ENCODE results near the gene GPR17. TPM values are rescaled to one million over a fixed set of nuclear protein-coding genes. Genes with fewer than 3 reads are reported as not detected.

GPR17 gene
- total RNA-seq, 1 donor from 2014 or later: not detected

DNA sequence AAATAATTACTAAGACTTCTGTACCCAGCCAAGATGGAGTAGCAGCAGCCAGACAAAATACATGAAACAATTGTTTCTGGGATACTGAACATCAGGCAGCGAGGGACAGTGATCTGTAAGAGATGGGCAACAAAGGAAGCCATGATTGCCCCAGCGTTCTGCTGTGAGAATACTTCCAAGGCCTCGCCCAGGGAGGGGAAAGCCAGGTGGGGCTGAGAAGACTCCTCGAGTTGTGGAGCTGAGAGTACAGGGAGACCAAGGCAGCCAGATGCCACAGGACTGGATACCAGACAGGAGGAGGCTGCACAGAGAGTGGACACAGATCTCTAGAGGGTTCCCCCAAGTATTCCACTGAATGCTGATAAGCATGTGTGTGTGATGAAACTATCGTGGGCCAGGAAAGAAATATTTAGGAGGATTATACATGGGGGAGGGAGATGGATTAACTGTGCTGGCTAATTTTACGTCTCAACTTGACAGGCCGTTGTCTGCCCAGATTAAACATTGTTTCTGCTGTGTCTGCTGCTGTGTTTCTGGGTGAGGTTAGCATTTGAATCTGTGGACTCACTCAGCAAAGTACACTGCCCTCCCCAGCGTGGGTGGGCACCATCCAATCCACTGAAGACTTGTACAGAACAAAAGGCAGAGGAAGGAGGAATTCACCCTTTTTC, 39.6 kb downstream of the GPR17 start:
- no peak for DNase-seq (ENCODE audit: low read depth)
- TF ChIP-seq, protein P1, sequence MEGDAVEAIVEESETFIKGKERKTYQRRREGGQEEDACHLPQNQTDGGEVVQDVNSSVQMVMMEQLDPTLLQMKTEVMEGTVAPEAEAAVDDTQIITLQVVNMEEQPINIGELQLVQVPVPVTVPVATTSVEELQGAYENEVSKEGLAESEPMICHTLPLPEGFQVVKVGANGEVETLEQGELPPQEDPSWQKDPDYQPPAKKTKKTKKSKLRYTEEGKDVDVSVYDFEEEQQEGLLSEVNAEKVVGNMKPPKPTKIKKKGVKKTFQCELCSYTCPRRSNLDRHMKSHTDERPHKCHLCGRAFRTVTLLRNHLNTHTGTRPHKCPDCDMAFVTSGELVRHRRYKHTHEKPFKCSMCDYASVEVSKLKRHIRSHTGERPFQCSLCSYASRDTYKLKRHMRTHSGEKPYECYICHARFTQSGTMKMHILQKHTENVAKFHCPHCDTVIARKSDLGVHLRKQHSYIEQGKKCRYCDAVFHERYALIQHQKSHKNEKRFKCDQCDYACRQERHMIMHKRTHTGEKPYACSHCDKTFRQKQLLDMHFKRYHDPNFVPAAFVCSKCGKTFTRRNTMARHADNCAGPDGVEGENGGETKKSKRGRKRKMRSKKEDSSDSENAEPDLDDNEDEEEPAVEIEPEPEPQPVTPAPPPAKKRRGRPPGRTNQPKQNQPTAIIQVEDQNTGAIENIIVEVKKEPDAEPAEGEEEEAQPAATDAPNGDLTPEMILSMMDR (IDR thresholded peaks at IDR 0.05; ENCODE audit: insufficient read depth, low read length, severe bottlenecking): no peak
- H3K4me3 ChIP-seq (ENCODE audit: low read depth, low read length): no peak overlapping the region
- FAIRE-seq: no peak
- no peaks in the 10 kb centered on the region for H3K27me3 ChIP-seq (ENCODE audit: control insufficient read depth, insufficient read depth, low read length)
- no peaks in the 10 kb centered on the region for H3K36me3 ChIP-seq (ENCODE audit: control insufficient read depth, insufficient read depth, low read length)

DNA sequence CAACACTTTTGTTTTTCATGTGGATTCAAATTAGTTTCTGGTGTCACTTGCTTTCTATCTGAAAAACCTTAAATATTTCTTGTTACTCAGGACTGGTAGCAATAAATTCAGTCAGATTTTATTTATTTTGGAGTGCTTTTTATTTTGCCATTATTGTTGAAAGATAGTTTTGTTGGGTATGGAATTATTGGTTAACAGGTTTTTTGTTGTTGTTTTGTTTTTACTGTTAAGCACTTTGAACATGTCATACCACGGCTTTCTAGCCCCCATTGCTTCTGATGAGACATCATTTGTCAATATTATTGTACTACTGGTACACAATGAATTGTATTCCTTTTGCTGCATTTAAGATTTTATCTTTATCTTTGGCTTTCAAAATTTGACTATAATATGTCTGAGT, 42.5 kb downstream of the GPR17 start:
- no peak for DNase-seq (ENCODE audit: low read depth)

GRCh38 chr2:127690696-127691095, 44.7 kb downstream of the GPR17 start:
- FAIRE-seq: no peak
- TF ChIP-seq, protein P1 (IDR thresholded peaks at IDR 0.05; ENCODE audit: insufficient read depth, low read length, severe bottlenecking): no peak
- no peaks in the 10 kb centered on the region for H3K36me3 ChIP-seq (ENCODE audit: control insufficient read depth, insufficient read depth, low read length)
- no peaks in the 10 kb centered on the region for H3K27me3 ChIP-seq (ENCODE audit: control insufficient read depth, insufficient read depth, low read length)
- no peak overlapping the region for H3K4me3 ChIP-seq (ENCODE audit: low read depth, low read length)
- no peak for DNase-seq (ENCODE audit: low read depth)

More for the DNA sequence above, 42.5 kb downstream of the GPR17 start:
- H3K27me3 ChIP-seq (ENCODE audit: control insufficient read depth, insufficient read depth, low read length): no peaks in the 10 kb centered on the region
- FAIRE-seq: no peak
- H3K36me3 ChIP-seq (ENCODE audit: control insufficient read depth, insufficient read depth, low read length): no peaks in the 10 kb centered on the region
- no peak overlapping the region for H3K4me3 ChIP-seq (ENCODE audit: low read depth, low read length)
- TF ChIP-seq, protein P1 (IDR thresholded peaks at IDR 0.05; ENCODE audit: insufficient read depth, low read length, severe bottlenecking): no peak

DNA sequence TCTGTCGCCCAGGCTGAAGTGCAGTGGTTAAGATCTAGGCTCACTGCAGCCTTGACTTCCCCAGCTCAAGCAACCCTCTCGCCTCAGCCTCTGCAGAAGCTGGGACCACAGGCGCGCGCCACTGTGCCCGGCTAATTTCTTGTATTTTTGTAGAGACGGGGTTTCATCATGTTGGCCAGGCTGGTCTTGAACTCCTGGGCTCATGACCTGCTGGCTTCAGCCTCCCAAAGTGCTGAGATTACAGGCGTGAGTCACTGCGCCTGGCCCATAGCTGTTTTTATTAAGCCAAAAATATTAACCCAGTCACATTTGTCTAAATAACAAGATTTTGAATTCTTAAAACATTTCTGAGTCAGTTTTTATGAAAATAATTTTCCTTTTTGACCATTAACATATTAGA, 49.0 kb downstream of the GPR17 start:
- FAIRE-seq: no peak
- TF ChIP-seq, protein P1 (IDR thresholded peaks at IDR 0.05; ENCODE audit: insufficient read depth, low read length, severe bottlenecking): no peak
- no peak overlapping the region for H3K4me3 ChIP-seq (ENCODE audit: low read depth, low read length)

GRCh38 chr2:127695491-127696472, 49.8 kb downstream of the GPR17 start:
- H3K4me3 ChIP-seq (ENCODE audit: low read depth, low read length): peak overlapping the region; percentile 21
- TF ChIP-seq, protein P1 (IDR thresholded peaks at IDR 0.05; ENCODE audit: insufficient read depth, low read length, severe bottlenecking): peak; percentile 42
- H3K36me3 ChIP-seq (ENCODE audit: control insufficient read depth, insufficient read depth, low read length): no peaks in the 10 kb centered on the region
- no peak for FAIRE-seq
- DNase-seq (ENCODE audit: low read depth): peak; percentile 39
- H3K27me3 ChIP-seq (ENCODE audit: control insufficient read depth, insufficient read depth, low read length): no peaks in the 10 kb centered on the region

More for the DNA sequence above, 49.0 kb downstream of the GPR17 start:
- DNase-seq (ENCODE audit: low read depth): no peak
- Histone ChIP-seq H3K27me3 (ENCODE audit: control insufficient read depth, insufficient read depth, low read length) (no peaks in the 10 kb centered on the region), H3K36me3 (ENCODE audit: control insufficient read depth, insufficient read depth, low read length) (no peaks in the 10 kb centered on the region)

Data from bronchial epithelial cell (primary cell).